ENCODE measurements around the gene SOHLH1.

GRCh38 chr9:135684691-135685090, 14.6 kb downstream of the SOHLH1 start:
- TF ChIP-seq CTCF (IDR thresholded peaks at IDR 0.05) (no peak), EP300 (IDR thresholded peaks at IDR 0.05) (no peak), POLR2AphosphoS5 (IDR thresholded peaks at IDR 0.05) (no peak), POLR2A (IDR thresholded peaks at IDR 0.05; ENCODE audit: low read depth) (no peak)

Measured in esophagus muscularis mucosa (tissue), 4 donors.